IMR-90 (cell line): ENCODE results near the gene KDM4B.

Source experiments
- BHLHE40 ChIP-seq: fragments of 150-350 bp; IDR thresholded peaks from 2 replicates; pipeline ENCODE4 v1.6.1; 2016; ENCODE audit warnings: mild to moderate bottlenecking, low read depth, low read length
- CEBPB ChIP-seq: IDR thresholded peaks from 2 replicates; pipeline ENCODE4 v1.6.1; 2012; ENCODE audit warnings: low read depth, low read length, improper control_type of control experiment
- CHD1 ChIP-seq: IDR thresholded peaks from 2 replicates; pipeline ENCODE4 v1.6.1; 2012; ENCODE audit warnings: low read depth, low read length, improper control_type of control experiment
- CTCF ChIP-seq: conservative IDR thresholded peaks from 2 replicates; pipeline ENCODE4 v1.5.1; 2012; ENCODE audit warnings: mild to moderate bottlenecking, low read depth, low read length, improper control_type of control experiment
- ELK1 ChIP-seq: fragments of 150-350 bp; IDR thresholded peaks from 2 replicates; pipeline ENCODE4 v1.6.1; 2016; ENCODE audit warnings: low read depth, mild to moderate bottlenecking, low read length, moderate library complexity, borderline replicate concordance
- FOS ChIP-seq: fragments of 150-350 bp; IDR thresholded peaks from 2 replicates; pipeline ENCODE4 v1.6.1; 2016; ENCODE audit warnings: low read depth, low read length
- MAFK ChIP-seq: IDR thresholded peaks from 2 replicates; pipeline ENCODE4 v1.6.1; 2012; ENCODE audit warnings: low read depth, low read length, improper control_type of control experiment
- MXI1 ChIP-seq: IDR thresholded peaks from 2 replicates; pipeline ENCODE4 v1.6.1; 2012; ENCODE audit warnings: low read depth, mild to moderate bottlenecking, low read length, moderate library complexity, borderline replicate concordance
- NFE2L2 ChIP-seq: fragments of 150-350 bp; IDR thresholded peaks from 2 replicates; pipeline ENCODE4 v1.6.1; 2016; ENCODE audit warnings: low read depth, mild to moderate bottlenecking, low read length
- POLR2A ChIP-seq: IDR thresholded peaks from 2 replicates; pipeline ENCODE4 v1.6.1; 2012; ENCODE audit warnings: mild to moderate bottlenecking, low read depth, low read length
- RAD21 ChIP-seq: IDR thresholded peaks from 2 replicates; pipeline ENCODE4 v1.6.1; 2012; ENCODE audit warnings: low read length, improper control_type of control experiment
- RCOR1 ChIP-seq: IDR thresholded peaks from 2 replicates; pipeline ENCODE4 v1.6.1; 2012; ENCODE audit warnings: mild to moderate bottlenecking, low read length, improper control_type of control experiment; ENCODE audit not compliant: insufficient replicate concordance
- SMC3 ChIP-seq: fragments of 150-350 bp; IDR thresholded peaks from 2 replicates; pipeline ENCODE4 v1.6.1; 2016; ENCODE audit warnings: low read depth, mild to moderate bottlenecking, antibody characterized with exemption, low read length, moderate library complexity
- USF2 ChIP-seq: fragments of 150-350 bp; IDR thresholded peaks from 2 replicates; pipeline ENCODE4 v1.6.1; 2017; ENCODE audit warnings: mild to moderate bottlenecking, antibody characterized with exemption, low read length, low read depth

GRCh38 chr19:5030136-5030820 is 61.4 kb downstream of the KDM4B start:
- no peak for TF ChIP-seq CTCF
- no peak for TF ChIP-seq POLR2A
- TF ChIP-seq USF2 = no peak
- TF ChIP-seq SMC3 = no peak
- TF ChIP-seq CEBPB = no peak
- TF ChIP-seq RCOR1 = no peak
- TF ChIP-seq RAD21 = no peak
- no peak for TF ChIP-seq CHD1
- no peak for TF ChIP-seq ELK1
- TF ChIP-seq BHLHE40 = no peak
- no peak for TF ChIP-seq FOS
- no peak for TF ChIP-seq MXI1
- no peak for TF ChIP-seq MAFK
- TF ChIP-seq NFE2L2 = no peak
